Mesenchymal stem cell (in vitro differentiated cells and primary cell): ENCODE results near the gene PBX4.

Source experiments
- DNase-seq: peaks from one replicate; pipeline ENCODE4 v3.0.0-alpha.2; 2013
- H2AFZ ChIP-seq: one replicate; pipeline ENCODE4 v1.6.1; 2013; ENCODE audit warnings: low read depth, mild to moderate bottlenecking, control low read depth, inconsistent platforms, low read length, moderate library complexity
- H2AK5ac ChIP-seq: 2 replicates; pipeline ENCODE4 v1.6.1; 2013; ENCODE audit warnings: low read length, moderate library complexity, mild to moderate bottlenecking, inconsistent platforms; ENCODE audit not compliant: severe bottlenecking
- H2BK120ac ChIP-seq: one replicate; pipeline ENCODE4 v1.6.1; 2013; ENCODE audit warnings: low read depth, mild to moderate bottlenecking, inconsistent platforms, low read length, moderate library complexity
- H2BK12ac ChIP-seq, 2 experiments: one replicate each; pipeline ENCODE4 v1.6.1; 2013; ENCODE audit warnings: inconsistent platforms in 2 of 2, low read length in 2 of 2, mild to moderate bottlenecking in 2 of 2, moderate library complexity in 2 of 2, control low read depth in 1 of 2
- H2BK15ac ChIP-seq: one replicate; pipeline ENCODE4 v1.6.1; 2013; ENCODE audit warnings: mild to moderate bottlenecking, low read depth, inconsistent platforms; ENCODE audit not compliant: poor library complexity, severe bottlenecking
- H2BK5ac ChIP-seq: 2 replicates; pipeline ENCODE4 v1.6.1; 2013; ENCODE audit warnings: low read depth, mild to moderate bottlenecking, low read length, control low read depth, inconsistent platforms; ENCODE audit not compliant: poor library complexity, severe bottlenecking
- H3K14ac ChIP-seq, 2 experiments: one replicate each; pipeline ENCODE4 v1.6.1; 2013; ENCODE audit warnings: inconsistent platforms in 2 of 2, low read length in 2 of 2, control low read depth in 1 of 2, mild to moderate bottlenecking in 1 of 2, moderate library complexity in 1 of 2
- H3K18ac ChIP-seq, 2 experiments: one replicate each; pipeline ENCODE4 v1.6.1; 2013; ENCODE audit warnings: inconsistent platforms in 2 of 2, low read length in 2 of 2, control low read depth in 1 of 2, low read depth in 1 of 2, mild to moderate bottlenecking in 1 of 2
- H3K23ac ChIP-seq, 2 experiments: one replicate each; pipeline ENCODE4 v1.6.1; 2013; ENCODE audit warnings: inconsistent platforms in 2 of 2, low read length in 2 of 2, mild to moderate bottlenecking in 2 of 2, moderate library complexity in 2 of 2, control low read depth in 1 of 2
- H3K27ac ChIP-seq: 2 replicates; pipeline ENCODE4 v1.5.1; 2013; ENCODE audit warnings: mild to moderate bottlenecking, moderate library complexity, low read length, control low read depth, inconsistent platforms; ENCODE audit not compliant: poor library complexity, severe bottlenecking
- H3K27me3 ChIP-seq, 2 experiments: 2 replicates each; pipeline versions ENCODE4 v1.6.1 to v1.7.0; 2013; ENCODE audit warnings: low read length in 2 of 2, mild to moderate bottlenecking in 2 of 2, moderate library complexity in 2 of 2, control low read depth in 1 of 2, inconsistent platforms in 1 of 2; ENCODE audit not compliant: control insufficient read depth in 1 of 2, insufficient read depth in 1 of 2
- H3K36me3 ChIP-seq, 2 experiments: 2 replicates each; pipeline versions ENCODE4 v1.6.1 to v1.7.0; 2013; ENCODE audit warnings: low read length in 2 of 2, control low read depth in 1 of 2, inconsistent platforms in 1 of 2, low read depth in 1 of 2, mild to moderate bottlenecking in 1 of 2; ENCODE audit not compliant: insufficient read depth in 2 of 2, control insufficient read depth in 1 of 2
- H3K4ac ChIP-seq, 2 experiments: one replicate each; pipeline ENCODE4 v1.6.1; 2013; ENCODE audit warnings: inconsistent platforms in 2 of 2, low read length in 2 of 2, mild to moderate bottlenecking in 2 of 2, moderate library complexity in 2 of 2, control low read depth in 1 of 2, low read depth in 1 of 2
- H3K4me1 ChIP-seq: 2 replicates; pipeline ENCODE4 v1.6.1; 2013; ENCODE audit warnings: low read depth, low read length, control low read depth; ENCODE audit not compliant: control insufficient read depth, insufficient read depth
- H3K4me2 ChIP-seq: 2 replicates; pipeline ENCODE4 v1.6.1; 2013; ENCODE audit warnings: low read length, mild to moderate bottlenecking, inconsistent platforms; ENCODE audit not compliant: poor library complexity, severe bottlenecking
- H3K4me3 ChIP-seq, 2 experiments: 2 replicates each; pipeline versions ENCODE4 v1.5.1 to v1.7.0; 2013; ENCODE audit warnings: low read length in 2 of 2, mild to moderate bottlenecking in 2 of 2, control low read depth in 1 of 2, low read depth in 1 of 2; ENCODE audit not compliant: insufficient read depth in 1 of 2
- H3K79me1 ChIP-seq: replicated peaks from 2 replicates; pipeline ENCODE4 v1.6.1; 2013; ENCODE audit warnings: mild to moderate bottlenecking, control low read depth, low read length, inconsistent platforms; ENCODE audit not compliant: poor library complexity, severe bottlenecking
- H3K9ac ChIP-seq: 2 replicates; pipeline ENCODE4 v1.7.0; 2013; ENCODE audit warnings: mild to moderate bottlenecking, low read length, moderate library complexity
- H3K9me3 ChIP-seq: 2 replicates; pipeline ENCODE4 v1.7.0; 2013; ENCODE audit warnings: mild to moderate bottlenecking, low read length; ENCODE audit not compliant: control insufficient read depth
- H4K8ac ChIP-seq: one replicate; pipeline ENCODE4 v1.6.1; 2013; ENCODE audit warnings: inconsistent platforms, mild to moderate bottlenecking, low read length, moderate library complexity
- H4K91ac ChIP-seq: one replicate; pipeline ENCODE4 v1.6.1; 2013; ENCODE audit warnings: mild to moderate bottlenecking, low read length, inconsistent platforms
- WGBS: methylation state at CpG from one replicate; pipeline ENCODE4 v1.1.7; 2013; ENCODE audit warnings: mixed read lengths; 5-methylcytosine and 5-hydroxymethylcytosine counted together

Gene PBX4

GRCh38 chr19:19633711-19634515 lies 15.4 kb upstream of the PBX4 start:
- H2BK5ac ChIP-seq, result no peak overlapping the region
- H3K4ac ChIP-seq, result no peak overlapping the region
- no peak overlapping the region for H3K9ac ChIP-seq
- H2BK12ac ChIP-seq, result no peak overlapping the region
- no peak overlapping the region for H3K18ac ChIP-seq
- H3K4me2 ChIP-seq, result no peak overlapping the region
- no peak for DNase-seq
- no peak overlapping the region for H2BK120ac ChIP-seq
- peaks cover 48 to 77% of the 10 kb centered on the region in 2 experiments for H3K36me3 ChIP-seq
- H3K4me1 ChIP-seq, result peaks cover 3% of the 10 kb centered on the region
- H3K79me1 ChIP-seq, result no peaks in the 10 kb centered on the region
- 97% methylated on average over 22 of the region's 22 CpGs for WGBS
- H3K4me3 ChIP-seq, result no peak overlapping the region
- H3K27ac ChIP-seq, result no peak overlapping the region
- no peak overlapping the region for H4K8ac ChIP-seq
- no peak overlapping the region for H2BK15ac ChIP-seq
- H3K23ac ChIP-seq, result no peak overlapping the region
- no peak overlapping the region for H3K14ac ChIP-seq
- H2AK5ac ChIP-seq, result no peak overlapping the region
- H4K91ac ChIP-seq, result no peak overlapping the region
- no peak overlapping the region for H2AFZ ChIP-seq
- no peaks in the 10 kb centered on the region for H3K27me3 ChIP-seq
- H3K9me3 ChIP-seq, result no peaks in the 10 kb centered on the region

- H2BK12ac ChIP-seq, result no peak overlapping the region
- no peak overlapping the region for H3K9ac ChIP-seq
- no peak overlapping the region for H2AK5ac ChIP-seq
- H3K4me2 ChIP-seq, result no peak overlapping the region
- no peaks in the 10 kb centered on the region for H3K27me3 ChIP-seq
- no peak overlapping the region for H4K8ac ChIP-seq
- no peak overlapping the region for H3K4ac ChIP-seq
- DNase-seq, result no peak
- no peak overlapping the region for H3K14ac ChIP-seq
- peaks cover 11% of the 10 kb centered on the region for H3K4me1 ChIP-seq
- no peaks in the 10 kb centered on the region for H3K9me3 ChIP-seq
- no peak overlapping the region for H3K23ac ChIP-seq
- WGBS, result 91% methylated on average over 5 of the region's 5 CpGs
- H3K79me1 ChIP-seq, result no peaks in the 10 kb centered on the region
- H3K18ac ChIP-seq, result no peak overlapping the region
- no peak overlapping the region for H2AFZ ChIP-seq
- peaks cover 48 to 69% of the 10 kb centered on the region in 2 experiments for H3K36me3 ChIP-seq
- no peak overlapping the region for H3K27ac ChIP-seq
- no peak overlapping the region for H2BK5ac ChIP-seq
- H3K4me3 ChIP-seq, result no peak overlapping the region
- H4K91ac ChIP-seq, result no peak overlapping the region
- no peak overlapping the region for H2BK15ac ChIP-seq
- H2BK120ac ChIP-seq, result no peak overlapping the region
Observed at GRCh38 chr19:19632661-19633060, 14.2 kb upstream of the PBX4 start.

GRCh38 chr19:19631346-19631745 lies 12.9 kb upstream of the PBX4 start:
- Histone ChIP-seq H3K9me3 (no peaks in the 10 kb centered on the region), H2AFZ (no peak overlapping the region), H3K4ac (no peak overlapping the region), H2BK15ac (no peak overlapping the region), H3K14ac (no peak overlapping the region), H3K4me2 (no peak overlapping the region), H4K91ac (no peak overlapping the region), H3K4me1 (peaks cover 20% of the 10 kb centered on the region), H3K36me3 (peaks cover 41 to 63% of the 10 kb centered on the region in 2 experiments), H2AK5ac (no peak overlapping the region), H2BK5ac (no peak overlapping the region), H3K23ac (no peak overlapping the region), H3K79me1 (no peaks in the 10 kb centered on the region), H3K18ac (no peak overlapping the region), H2BK120ac (no peak overlapping the region), H3K9ac (no peak overlapping the region), H3K27me3 (peaks cover 0 to 6% of the 10 kb centered on the region in 2 experiments), H2BK12ac (no peak overlapping the region), H3K4me3 (no peak overlapping the region), H3K27ac (no peak overlapping the region), H4K8ac (no peak overlapping the region)
- DNase-seq, result no peak
- 93% methylated on average over 5 of the region's 7 CpGs for WGBS

GRCh38 chr19:19630426-19630825 lies 11.9 kb upstream of the PBX4 start:
- Histone ChIP-seq H3K4me1 (peaks cover 20% of the 10 kb centered on the region), H3K4ac (no peak overlapping the region), H3K4me2 (no peak overlapping the region), H4K91ac (no peak overlapping the region), H3K79me1 (no peaks in the 10 kb centered on the region), H3K18ac (no peak overlapping the region), H3K9me3 (no peaks in the 10 kb centered on the region), H3K27me3 (peaks cover 0 to 6% of the 10 kb centered on the region in 2 experiments), H2BK15ac (no peak overlapping the region), H3K27ac (no peak overlapping the region), H3K36me3 (peaks cover 37 to 59% of the 10 kb centered on the region in 2 experiments), H2BK5ac (no peak overlapping the region), H2AK5ac (no peak overlapping the region), H2BK120ac (no peak overlapping the region), H3K4me3 (no peak overlapping the region), H4K8ac (no peak overlapping the region), H2BK12ac (no peak overlapping the region), H2AFZ (no peak overlapping the region), H3K14ac (no peak overlapping the region), H3K9ac (no peak overlapping the region), H3K23ac (no peak overlapping the region)
- WGBS, result 88% methylated on average over 2 of the region's 2 CpGs
- DNase-seq, result no peak
